GM18498 (cell line): ENCODE results near the gene THSD4.
"Not testable (repeated sequence)": the region's sequence is repeated elsewhere in the genome, so short reads cannot be mapped to it uniquely, and the experiment has no call there.

ENCODE experiments used
- ATAC-seq: cut with Tn5 transposase; IDR thresholded peaks from one replicate; pipeline ENCODE4 v1.9.1; 2021; ENCODE audit warnings: mild to moderate bottlenecking, moderate library complexity; ENCODE audit not compliant: unreplicated experiment

The THSD4 gene

GRCh38 chr15:71314956-71315537, 199.8 kb downstream of the THSD4 start:
- no peak for ATAC-seq

GRCh38 chr15:71316911-71317310, 201.6 kb downstream of the THSD4 start:
- no peak for ATAC-seq

- not testable (repeated sequence) for ATAC-seq
Observed at GRCh38 chr15:71319424-71319823, 204.2 kb downstream of the THSD4 start.

GRCh38 chr15:71319935-71320334, 204.7 kb downstream of the THSD4 start:
- no peak for ATAC-seq

GRCh38 chr15:71323082-71323481, 207.8 kb downstream of the THSD4 start:
- no peak for ATAC-seq

DNA sequence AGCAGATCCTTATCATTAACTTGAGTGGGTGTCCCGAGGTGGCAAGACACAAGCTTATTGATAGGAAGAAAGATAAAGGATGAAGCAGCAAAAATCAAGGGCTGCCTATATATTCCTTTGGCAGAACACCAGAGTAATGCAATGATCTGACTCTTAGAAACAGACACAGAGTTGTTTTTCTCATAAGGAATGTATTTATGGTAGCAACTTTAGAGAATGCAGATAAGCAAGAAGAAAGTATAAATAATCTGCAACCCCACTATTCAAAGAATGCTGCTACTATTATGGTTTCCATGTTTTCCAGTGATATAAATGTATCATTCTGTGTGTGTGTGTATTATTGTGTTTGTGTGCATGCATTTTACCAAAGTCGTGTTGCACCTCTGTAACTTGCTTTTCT, 208.3 kb downstream of the THSD4 start:
- ATAC-seq = no peak

DNA sequence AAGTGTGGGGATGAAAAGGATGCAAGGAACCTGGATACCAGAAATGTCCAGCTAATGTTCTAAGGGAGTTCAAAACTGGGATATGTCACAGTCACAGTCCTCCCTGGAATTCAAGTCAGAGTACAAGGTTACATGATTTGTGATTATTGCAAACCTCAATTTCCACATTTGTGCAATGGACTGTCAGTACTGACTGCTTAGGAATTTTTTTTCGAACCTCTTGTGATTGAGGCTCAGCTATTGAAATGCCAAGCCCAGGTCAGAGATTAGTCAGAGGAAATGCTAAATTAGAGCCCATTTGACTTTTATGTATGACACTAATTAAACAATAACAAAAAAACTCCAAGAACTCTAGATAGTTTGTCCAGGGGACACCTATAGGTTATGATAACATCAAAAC, 210.2 kb downstream of the THSD4 start:
- no peak for ATAC-seq

DNA sequence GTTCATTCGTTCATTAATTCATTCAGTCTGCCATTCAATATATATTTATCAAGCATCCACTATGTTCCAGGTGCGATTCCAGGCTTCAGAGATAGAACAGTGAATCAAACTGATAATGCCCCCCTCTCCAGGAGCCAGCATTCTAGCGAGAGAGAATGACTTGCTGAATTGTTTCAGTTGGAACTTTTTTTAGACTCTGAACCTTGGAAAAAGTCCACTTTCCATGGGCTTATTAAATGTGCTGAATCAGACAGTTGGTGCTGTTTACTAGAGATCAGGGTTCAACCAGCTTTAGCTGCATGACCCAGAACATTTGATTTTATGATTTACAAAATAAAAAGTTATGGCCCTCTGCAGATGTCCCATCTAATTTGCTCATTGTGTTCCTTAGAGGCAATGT, 213.2 kb downstream of the THSD4 start:
- ATAC-seq = no peak

- no peak for ATAC-seq
Observed at GRCh38 chr15:71329041-71329440, 213.8 kb downstream of the THSD4 start.

DNA sequence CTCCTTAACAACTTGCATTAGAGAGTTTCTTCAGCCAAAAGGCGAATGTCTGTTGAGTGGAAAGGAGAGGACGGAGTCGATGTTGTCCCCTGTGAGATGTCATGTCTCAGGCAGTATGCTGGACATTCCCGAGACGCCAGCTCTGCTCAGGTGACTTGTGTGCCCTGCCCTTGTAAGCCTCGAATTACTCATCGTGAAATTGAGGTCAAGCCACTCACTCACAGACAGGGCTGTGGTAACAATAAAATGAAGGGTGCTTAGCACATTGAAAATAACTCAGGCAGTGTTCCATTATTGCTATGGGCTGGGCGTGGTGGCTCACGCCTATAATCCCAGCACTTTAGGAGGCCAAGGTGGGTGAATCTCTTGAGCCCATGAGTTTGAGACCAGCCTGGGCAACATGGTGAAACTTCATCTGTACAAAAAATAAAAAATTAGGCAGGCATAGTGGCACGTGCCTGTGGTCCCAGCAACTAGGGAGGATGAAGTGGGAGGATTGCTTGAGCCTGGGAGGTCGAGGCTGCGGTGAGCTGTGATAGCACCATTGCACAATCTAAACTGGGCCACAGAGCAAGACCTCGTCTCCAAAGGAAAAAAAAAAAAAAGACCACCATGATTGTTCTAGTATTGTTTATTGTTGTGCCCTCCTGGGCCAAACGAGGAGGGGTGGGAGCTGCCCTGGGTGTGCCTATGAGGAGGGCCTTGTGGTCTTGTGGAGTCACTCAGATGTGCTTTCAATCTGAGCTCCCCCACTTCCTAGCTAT, 214.4 kb downstream of the THSD4 start:
- ATAC-seq = no peak

DNA sequence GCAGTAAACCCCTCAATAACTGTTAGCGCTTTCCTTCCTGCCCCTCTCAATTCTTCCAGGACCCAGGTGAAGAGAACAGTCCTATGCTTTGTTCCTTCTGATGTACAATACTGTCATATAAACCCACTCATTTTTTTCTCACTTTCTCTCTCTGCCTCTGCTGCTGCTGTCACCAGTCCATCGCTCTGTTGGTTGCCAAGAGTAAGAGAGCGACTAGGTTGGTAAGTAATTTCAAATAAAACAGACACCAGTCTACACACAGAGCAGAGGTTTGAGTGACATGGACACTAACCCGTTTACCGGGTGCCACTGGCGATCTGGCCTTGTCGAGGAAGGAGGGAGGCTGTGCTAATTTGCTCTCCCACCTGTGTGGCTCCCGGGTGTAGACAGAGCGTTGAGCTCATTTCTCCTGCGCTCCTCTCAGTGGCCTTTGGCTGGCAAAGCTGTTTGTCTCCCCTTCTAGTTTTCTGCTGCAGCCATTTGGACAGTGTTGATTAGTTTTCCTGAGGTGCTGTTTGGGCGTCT, 215.4 kb downstream of the THSD4 start:
- no peak for ATAC-seq

DNA sequence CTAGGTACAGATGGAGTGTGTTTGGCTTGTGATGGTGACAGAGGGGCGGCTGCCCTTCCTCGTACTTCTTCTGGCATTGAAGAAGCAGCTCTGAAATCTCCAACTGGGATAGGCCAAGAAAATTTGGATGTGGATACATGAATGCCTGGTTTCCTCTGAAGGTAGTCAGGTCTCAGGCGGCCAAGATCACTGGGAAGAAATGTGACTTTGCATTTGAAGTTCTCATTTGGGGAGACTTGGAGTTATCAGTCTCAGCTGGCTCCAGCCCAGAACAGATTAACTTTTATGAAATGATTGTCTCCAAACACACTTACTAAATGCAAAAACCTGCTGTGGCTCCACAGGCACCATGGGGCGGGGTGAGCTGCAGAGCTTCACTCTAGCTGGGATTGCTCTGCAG, 215.9 kb downstream of the THSD4 start:
- ATAC-seq = no peak

DNA sequence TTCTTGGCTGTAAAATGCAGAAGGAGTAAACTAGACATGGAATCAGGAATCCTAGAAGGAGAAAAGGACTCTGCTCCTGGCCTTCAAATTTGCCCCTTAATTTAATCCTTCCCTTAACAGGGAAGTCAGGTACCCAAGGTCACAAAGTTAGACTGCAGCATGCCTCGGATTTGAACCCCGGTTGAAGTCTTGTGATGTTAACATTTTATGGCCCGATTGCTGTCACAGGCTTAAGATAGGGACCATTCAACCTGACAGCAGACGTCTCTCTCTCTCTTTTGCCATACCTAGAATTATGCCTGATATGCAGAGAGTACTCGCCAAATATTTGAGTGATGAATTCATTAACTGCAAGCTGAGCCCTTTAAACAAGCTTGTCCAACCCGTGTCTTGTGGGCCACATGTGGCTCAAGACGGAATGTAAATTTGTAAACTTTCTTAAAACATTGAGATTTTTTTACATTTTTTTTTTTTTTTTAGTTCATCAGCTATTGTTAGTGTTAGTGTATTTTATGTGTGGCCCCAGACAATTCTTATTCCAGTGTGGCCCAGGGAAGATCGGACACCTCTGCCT, 217.2 kb downstream of the THSD4 start:
- ATAC-seq = no peak

- ATAC-seq = no peak
Observed at GRCh38 chr15:71333136-71333700, 217.9 kb downstream of the THSD4 start.

DNA sequence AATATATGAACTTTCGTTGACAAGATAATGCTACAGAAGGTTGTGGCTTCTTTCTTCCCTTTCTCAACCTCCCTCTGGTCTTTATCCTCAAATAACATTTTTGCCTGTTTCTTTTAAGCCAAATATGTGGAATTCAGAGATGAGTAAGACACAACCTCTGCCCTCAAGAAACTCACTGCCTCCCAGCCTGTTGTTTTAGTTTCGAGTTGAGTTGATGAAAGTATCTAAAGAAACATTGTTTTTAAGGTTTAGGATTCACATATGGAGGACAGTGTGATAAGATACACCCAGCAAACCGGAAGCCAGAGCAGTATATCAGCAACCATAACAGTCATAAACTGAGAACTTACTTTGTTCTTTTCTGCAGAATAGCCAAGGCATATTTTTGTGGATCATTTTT, 218.6 kb downstream of the THSD4 start:
- ATAC-seq = no peak

DNA sequence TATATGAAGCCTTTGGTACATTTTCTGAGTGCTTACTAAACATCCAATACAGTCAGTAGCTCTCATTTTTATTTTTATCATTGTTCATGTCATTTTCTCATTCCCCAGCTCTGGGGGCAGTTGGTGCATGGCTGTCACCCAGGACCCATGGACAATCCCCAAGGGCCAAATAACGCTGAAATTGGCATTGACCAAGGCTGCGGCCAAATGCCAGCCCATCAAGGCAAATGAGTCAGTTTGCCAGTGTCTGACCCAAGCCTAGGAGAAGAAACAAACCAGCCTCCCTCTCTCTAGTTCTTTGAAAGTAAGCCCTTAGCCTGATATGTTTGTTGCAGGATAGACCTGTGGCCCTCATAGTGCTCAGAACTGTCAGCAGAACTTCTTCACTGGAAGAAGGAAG, 219.2 kb downstream of the THSD4 start:
- ATAC-seq = no peak

DNA sequence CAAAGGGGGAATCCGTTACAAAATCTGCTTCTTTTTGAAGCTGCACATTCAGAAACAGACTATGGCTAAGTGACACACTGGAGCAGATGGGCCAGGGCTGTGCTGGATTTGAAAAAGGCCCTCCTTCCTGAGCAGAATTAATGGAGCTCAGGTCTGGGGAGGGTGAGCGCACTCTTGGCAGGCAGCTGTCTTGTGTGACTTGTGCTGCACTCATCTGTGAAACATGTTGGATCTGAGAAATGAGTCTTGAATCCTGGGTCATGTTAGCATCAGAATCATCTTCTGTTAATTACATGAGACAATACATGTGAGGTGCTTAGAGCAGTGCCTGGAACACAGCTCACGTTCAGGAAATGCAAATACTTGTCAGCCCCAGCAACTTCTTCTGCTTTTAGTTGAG, 219.6 kb downstream of the THSD4 start:
- ATAC-seq = no peak

GRCh38 chr15:71335591-71335990, 220.3 kb downstream of the THSD4 start:
- ATAC-seq = no peak

DNA sequence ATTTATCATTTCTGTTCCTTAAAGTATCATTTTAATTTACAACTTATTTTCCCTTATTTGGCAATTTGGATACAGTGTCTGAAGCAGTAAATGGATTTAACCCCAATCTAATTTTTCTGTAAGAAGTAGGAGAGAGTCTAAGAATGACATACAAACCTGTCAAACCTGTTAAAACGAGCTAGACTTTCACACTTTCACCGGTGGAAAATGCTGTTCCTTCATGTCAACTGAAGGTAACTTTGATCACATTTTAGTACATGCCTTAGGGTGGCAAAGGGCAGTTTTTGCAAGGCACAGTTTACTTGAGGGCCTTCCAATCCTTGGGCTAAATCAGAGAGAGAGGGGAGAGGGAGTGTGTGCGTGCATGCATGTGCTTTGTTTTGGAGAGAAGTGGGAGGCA, 221.4 kb downstream of the THSD4 start:
- no peak for ATAC-seq

DNA sequence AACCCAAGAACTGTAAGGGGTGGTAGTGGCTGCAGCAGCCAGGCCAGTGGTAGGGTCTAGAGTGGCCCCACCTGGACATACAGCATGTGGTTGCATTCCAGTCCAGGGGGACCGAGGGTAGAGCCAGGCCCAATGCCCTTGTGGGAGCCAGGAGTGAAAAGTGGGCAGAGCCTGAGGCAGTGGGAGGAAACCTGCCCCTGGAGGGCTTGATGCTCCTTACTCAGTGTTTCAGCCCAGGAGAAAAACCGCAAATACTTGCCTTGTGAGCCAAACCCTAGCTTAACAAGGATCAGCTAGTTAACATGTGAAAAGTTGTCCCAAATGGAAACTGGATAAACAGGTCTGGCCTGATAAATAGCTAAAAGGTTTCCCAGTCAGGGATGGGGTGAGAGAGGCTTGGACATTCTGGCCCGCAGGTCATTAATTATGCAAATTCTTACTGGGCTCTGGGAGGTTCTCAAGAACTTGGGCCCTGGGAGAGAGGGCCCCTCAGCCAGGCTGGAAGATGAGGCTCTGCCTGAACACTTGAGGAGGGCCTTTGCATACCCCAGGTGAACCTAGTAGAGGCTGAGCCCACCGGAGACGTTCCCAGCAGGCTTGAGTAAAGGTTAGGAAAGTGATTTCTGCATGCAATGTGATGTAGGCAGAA, 222.1 kb downstream of the THSD4 start:
- no peak for ATAC-seq

- no peak for ATAC-seq
Observed at GRCh38 chr15:71338265-71338664, 223.0 kb downstream of the THSD4 start.
